ENCODE data around the gene LDLRAD4. TPM values are rescaled to one million over a fixed set of nuclear protein-coding genes. Genes with fewer than 3 reads are reported as not detected.

LDLRAD4 gene
- total RNA-seq, 1 experiment from 2014 or later, result 3.6 TPM

DNA sequence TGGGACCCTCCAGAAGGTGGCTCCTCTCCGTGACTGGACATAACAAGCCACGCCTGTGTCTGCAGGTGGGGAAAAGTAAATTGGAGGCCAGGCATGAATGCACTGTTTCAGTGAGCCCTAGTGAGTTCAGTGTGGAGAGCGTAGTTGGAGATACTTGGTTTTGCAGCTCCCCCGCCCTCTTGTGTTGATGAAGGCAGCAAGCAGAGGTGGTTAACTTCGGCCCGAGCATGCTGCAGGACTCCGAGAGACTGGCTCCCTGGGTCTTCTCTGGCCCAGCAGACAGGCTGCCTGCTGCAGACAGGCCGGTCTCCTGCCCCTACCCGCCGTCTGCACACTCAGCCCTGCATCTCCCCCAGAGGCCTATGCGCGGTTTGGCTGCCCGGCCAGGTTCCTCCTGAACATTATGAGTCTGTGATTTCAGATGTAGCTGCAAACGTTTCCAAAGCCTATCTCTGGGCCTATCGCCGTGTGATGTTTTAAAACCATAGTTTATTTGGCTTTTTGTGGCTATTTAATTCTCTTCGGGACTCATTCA is 102.4 kb downstream of the LDLRAD4 start:
- no peak for DNase-seq (ENCODE audit: low spot score)
- intact Hi-C loops (cut with micrococcal nuclease; ENCODE audit: unreplicated experiment), result no loop called here
- no peaks in the 10 kb centered on the region for H3K27me3 ChIP-seq (replicated peaks; ENCODE audit: insufficient read depth, low read depth, low read length, poor library complexity)
- TF ChIP-seq, protein P1, sequence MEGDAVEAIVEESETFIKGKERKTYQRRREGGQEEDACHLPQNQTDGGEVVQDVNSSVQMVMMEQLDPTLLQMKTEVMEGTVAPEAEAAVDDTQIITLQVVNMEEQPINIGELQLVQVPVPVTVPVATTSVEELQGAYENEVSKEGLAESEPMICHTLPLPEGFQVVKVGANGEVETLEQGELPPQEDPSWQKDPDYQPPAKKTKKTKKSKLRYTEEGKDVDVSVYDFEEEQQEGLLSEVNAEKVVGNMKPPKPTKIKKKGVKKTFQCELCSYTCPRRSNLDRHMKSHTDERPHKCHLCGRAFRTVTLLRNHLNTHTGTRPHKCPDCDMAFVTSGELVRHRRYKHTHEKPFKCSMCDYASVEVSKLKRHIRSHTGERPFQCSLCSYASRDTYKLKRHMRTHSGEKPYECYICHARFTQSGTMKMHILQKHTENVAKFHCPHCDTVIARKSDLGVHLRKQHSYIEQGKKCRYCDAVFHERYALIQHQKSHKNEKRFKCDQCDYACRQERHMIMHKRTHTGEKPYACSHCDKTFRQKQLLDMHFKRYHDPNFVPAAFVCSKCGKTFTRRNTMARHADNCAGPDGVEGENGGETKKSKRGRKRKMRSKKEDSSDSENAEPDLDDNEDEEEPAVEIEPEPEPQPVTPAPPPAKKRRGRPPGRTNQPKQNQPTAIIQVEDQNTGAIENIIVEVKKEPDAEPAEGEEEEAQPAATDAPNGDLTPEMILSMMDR (conservative IDR thresholded peaks at IDR 0.05; ENCODE audit: low read depth, low read length), result no peak
- ChIA-PET CTCF (no interaction called here), POLR2A (ENCODE audit: low non-redundant PET) (no interaction called here)
- no peak overlapping the region for H3K27ac ChIP-seq (ENCODE audit: low read depth, low read length, poor library complexity, severe bottlenecking)
- H3K36me3 ChIP-seq (ENCODE audit: insufficient read depth, low read length, poor library complexity, severe bottlenecking), result no peaks in the 10 kb centered on the region
- BruUV-seq (replicated peaks), result no TSS peak
- peaks cover 9% of the 10 kb centered on the region for H3K9me3 ChIP-seq (ENCODE audit: low read depth, low read length, poor library complexity, severe bottlenecking)
- H3K4me1 ChIP-seq (ENCODE audit: insufficient read depth, low read length, poor library complexity, severe bottlenecking), result no peaks in the 10 kb centered on the region
- no peak overlapping the region for H3K4me3 ChIP-seq (ENCODE audit: low read depth, low read length, poor library complexity, severe bottlenecking)

DNA sequence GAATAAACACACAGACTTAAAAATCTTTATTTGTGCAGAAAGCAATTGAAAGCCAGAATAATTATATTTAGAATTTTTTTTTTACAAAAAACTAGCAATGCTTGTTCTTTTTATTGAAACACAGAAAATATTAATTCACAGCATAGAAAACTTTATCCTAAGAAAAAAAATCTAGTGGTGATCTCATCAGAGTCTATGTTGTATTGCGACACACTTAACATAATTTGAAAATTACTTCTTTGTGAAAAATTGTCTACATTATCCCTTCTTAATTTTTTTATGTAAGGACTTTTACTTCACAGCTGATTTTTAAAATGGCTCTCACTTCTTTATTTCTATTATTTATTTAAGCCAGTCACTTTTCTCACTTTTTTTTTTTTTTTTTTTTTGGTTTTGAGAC is 103.4 kb downstream of the LDLRAD4 start:
- TF ChIP-seq, protein P1 (conservative IDR thresholded peaks at IDR 0.05; ENCODE audit: low read depth, low read length), result no peak
- no peak for TF ChIP-seq EZH2 (IDR thresholded peaks at IDR 0.05; ENCODE audit: borderline replicate concordance, low read depth, low read length, poor library complexity, severe bottlenecking)
- intact Hi-C loops (cut with micrococcal nuclease; ENCODE audit: unreplicated experiment), result no loop called here
- Histone ChIP-seq H3K36me3 (ENCODE audit: insufficient read depth, low read length, poor library complexity, severe bottlenecking) (no peaks in the 10 kb centered on the region), H3K27me3 (replicated peaks; ENCODE audit: insufficient read depth, low read depth, low read length, poor library complexity) (no peaks in the 10 kb centered on the region), H3K9me3 (ENCODE audit: low read depth, low read length, poor library complexity, severe bottlenecking) (no peaks in the 10 kb centered on the region), H3K4me3 (ENCODE audit: low read depth, low read length, poor library complexity, severe bottlenecking) (no peak overlapping the region), H3K27ac (ENCODE audit: low read depth, low read length, poor library complexity, severe bottlenecking) (no peak overlapping the region), H3K4me1 (ENCODE audit: insufficient read depth, low read length, poor library complexity, severe bottlenecking) (no peaks in the 10 kb centered on the region)
- ChIA-PET CTCF (no interaction called here), POLR2A (ENCODE audit: low non-redundant PET) (no interaction called here)
- BruUV-seq (replicated peaks), result no TSS peak
- no peak for DNase-seq (ENCODE audit: low spot score)

DNA sequence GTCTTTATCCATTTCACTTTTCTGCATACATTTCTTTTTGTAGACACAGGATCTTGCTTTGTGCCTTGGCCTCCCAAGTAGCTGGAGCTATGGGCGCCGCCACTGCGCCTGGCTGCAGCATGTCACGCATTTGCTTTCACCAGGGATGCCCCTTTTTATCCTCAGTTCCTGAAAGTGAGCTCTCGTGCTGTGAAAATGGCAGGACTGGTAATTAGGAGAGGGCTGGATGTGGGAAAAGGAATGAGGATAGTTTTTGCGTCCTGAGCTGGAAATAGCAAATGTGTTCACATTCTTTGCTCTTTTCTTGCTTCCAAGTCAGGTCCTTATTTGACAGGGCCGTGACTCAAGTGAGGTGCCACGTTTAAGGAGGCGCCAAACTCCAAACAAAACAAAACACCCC is 104.6 kb downstream of the LDLRAD4 start:
- Histone ChIP-seq H3K27me3 (replicated peaks; ENCODE audit: insufficient read depth, low read depth, low read length, poor library complexity) (no peaks in the 10 kb centered on the region), H3K36me3 (ENCODE audit: insufficient read depth, low read length, poor library complexity, severe bottlenecking) (no peaks in the 10 kb centered on the region), H3K27ac (ENCODE audit: low read depth, low read length, poor library complexity, severe bottlenecking) (no peak overlapping the region), H3K4me1 (ENCODE audit: insufficient read depth, low read length, poor library complexity, severe bottlenecking) (no peaks in the 10 kb centered on the region), H3K9me3 (ENCODE audit: low read depth, low read length, poor library complexity, severe bottlenecking) (no peaks in the 10 kb centered on the region), H3K4me3 (ENCODE audit: low read depth, low read length, poor library complexity, severe bottlenecking) (no peak overlapping the region)
- no peak for DNase-seq (ENCODE audit: low spot score)
- no TSS peak for BruUV-seq (replicated peaks)
- ChIA-PET POLR2A (ENCODE audit: low non-redundant PET) (no interaction called here), CTCF (no interaction called here)
- TF ChIP-seq EZH2 (IDR thresholded peaks at IDR 0.05; ENCODE audit: borderline replicate concordance, low read depth, low read length, poor library complexity, severe bottlenecking), result no peak
- TF ChIP-seq, protein P1 (conservative IDR thresholded peaks at IDR 0.05; ENCODE audit: low read depth, low read length), result no peak
- intact Hi-C loops (cut with micrococcal nuclease; ENCODE audit: unreplicated experiment), result no loop called here

All from A673 (cell line).